Esophagus squamous epithelium (tissue), 4 donors: Measurements from ENCODE around the gene KRTAP2-2.

Experiments
- POLR2A ChIP-seq, 4 donors: fragments of 450-650 bp; IDR thresholded peaks; one replicate each; pipeline ENCODE4 v1.6.1; 2017; ENCODE audit warnings: antibody characterized with exemption in 4 of 4, mild to moderate bottlenecking in 4 of 4, moderate library complexity in 3 of 4
- TF ChIP-seq, protein P1 (sequence below), 6 experiments: fragments of 450-650 bp in 4 of 6; fragments of 200-600 bp in 2 of 6; sonication (generic) in 2 of 6; IDR thresholded peaks; one replicate each; pipeline ENCODE4 v1.5.1; 2016 to 2019; ENCODE audit warnings: antibody characterized with exemption in 6 of 6, mild to moderate bottlenecking in 4 of 6, moderate library complexity in 4 of 6

GRCh38 chr17:41073676-41074075, 18.6 kb upstream of the KRTAP2-2 start:
- TF ChIP-seq POLR2A (IDR thresholded peaks at IDR 0.05), result no peak
- TF ChIP-seq, protein P1, sequence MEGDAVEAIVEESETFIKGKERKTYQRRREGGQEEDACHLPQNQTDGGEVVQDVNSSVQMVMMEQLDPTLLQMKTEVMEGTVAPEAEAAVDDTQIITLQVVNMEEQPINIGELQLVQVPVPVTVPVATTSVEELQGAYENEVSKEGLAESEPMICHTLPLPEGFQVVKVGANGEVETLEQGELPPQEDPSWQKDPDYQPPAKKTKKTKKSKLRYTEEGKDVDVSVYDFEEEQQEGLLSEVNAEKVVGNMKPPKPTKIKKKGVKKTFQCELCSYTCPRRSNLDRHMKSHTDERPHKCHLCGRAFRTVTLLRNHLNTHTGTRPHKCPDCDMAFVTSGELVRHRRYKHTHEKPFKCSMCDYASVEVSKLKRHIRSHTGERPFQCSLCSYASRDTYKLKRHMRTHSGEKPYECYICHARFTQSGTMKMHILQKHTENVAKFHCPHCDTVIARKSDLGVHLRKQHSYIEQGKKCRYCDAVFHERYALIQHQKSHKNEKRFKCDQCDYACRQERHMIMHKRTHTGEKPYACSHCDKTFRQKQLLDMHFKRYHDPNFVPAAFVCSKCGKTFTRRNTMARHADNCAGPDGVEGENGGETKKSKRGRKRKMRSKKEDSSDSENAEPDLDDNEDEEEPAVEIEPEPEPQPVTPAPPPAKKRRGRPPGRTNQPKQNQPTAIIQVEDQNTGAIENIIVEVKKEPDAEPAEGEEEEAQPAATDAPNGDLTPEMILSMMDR (IDR thresholded peaks at IDR 0.05), result no peak
